ENCODE results near the gene PARN. TPM values are rescaled to one million over a fixed set of nuclear protein-coding genes. Genes with fewer than 3 reads are reported as not detected.

Gene PARN
- total and polyA plus RNA-seq, 2 of the 8 experiments (the other 6 are each of a cell fraction or from before 2014, with no cell fraction given), result 24.5 to 44.6 TPM

DNA sequence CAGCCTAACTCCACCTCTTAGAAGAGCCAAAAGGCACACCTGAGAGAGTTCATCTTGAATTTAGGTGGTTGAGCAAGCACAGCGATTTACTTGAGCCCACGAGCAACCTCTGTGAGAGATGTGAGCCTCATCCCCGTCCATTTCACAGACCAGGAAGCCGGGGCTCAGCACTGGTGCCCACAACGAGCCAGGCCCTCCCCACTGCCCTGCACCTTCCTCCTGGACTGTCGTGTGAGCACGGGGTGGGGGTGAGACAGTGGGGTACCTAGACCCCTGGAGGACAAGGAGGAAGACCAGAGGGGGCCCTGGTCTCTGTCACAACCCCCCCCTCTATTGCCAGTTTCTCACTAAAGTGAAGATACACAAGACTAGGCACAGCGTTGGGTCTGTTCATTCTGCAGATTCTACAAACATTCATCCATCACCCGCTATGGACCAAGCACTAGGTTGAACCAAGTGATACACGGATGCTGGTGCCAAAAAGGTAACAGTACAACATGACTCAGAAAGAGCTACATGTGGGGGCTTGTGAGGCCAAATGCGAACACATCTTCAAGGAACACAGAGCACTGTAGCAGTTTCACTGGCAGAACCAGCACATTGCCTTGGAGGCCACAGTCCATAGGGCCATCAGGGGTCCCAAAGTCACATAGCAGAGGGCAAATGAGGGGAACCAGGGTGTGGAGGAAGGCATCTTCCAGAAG, 231.9 kb downstream of the PARN start:
- no peak for FAIRE-seq
- H3K4ac ChIP-seq (replicated peaks; ENCODE audit: insufficient read length, low read depth, low read length), result no peak overlapping the region
- no peak for TF ChIP-seq KDM5A (IDR thresholded peaks at IDR 0.05; ENCODE audit: low read length)
- TF ChIP-seq, protein P1, sequence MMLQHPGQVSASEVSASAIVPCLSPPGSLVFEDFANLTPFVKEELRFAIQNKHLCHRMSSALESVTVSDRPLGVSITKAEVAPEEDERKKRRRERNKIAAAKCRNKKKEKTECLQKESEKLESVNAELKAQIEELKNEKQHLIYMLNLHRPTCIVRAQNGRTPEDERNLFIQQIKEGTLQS (IDR thresholded peaks at IDR 0.05; ENCODE audit: insufficient read depth, low read depth, low read length), result no peak
- TF ChIP-seq TBP (IDR thresholded peaks at IDR 0.05; ENCODE audit: low read depth, low read length), result no peak
- no peak for TF ChIP-seq CTBP2 (IDR thresholded peaks at IDR 0.05; ENCODE audit: borderline replicate concordance, insufficient read depth, insufficient read length, low read length)
- no peak for TF ChIP-seq SUZ12 (IDR thresholded peaks at IDR 0.05; ENCODE audit: low read length)
- TF ChIP-seq, protein P2, sequence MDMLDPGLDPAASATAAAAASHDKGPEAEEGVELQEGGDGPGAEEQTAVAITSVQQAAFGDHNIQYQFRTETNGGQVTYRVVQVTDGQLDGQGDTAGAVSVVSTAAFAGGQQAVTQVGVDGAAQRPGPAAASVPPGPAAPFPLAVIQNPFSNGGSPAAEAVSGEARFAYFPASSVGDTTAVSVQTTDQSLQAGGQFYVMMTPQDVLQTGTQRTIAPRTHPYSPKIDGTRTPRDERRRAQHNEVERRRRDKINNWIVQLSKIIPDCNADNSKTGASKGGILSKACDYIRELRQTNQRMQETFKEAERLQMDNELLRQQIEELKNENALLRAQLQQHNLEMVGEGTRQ (IDR thresholded peaks at IDR 0.05; ENCODE audit: low read length), result no peak
- TF ChIP-seq FOSL1 (IDR thresholded peaks at IDR 0.05; ENCODE audit: insufficient read depth, low read depth, low read length), result no peak
- no peak for TF ChIP-seq ASH2L (IDR thresholded peaks at IDR 0.05; ENCODE audit: low read length)
- TF ChIP-seq KDM4A (IDR thresholded peaks at IDR 0.05; ENCODE audit: low read depth, low read length, severe bottlenecking), result no peak
- TF ChIP-seq TAF7 (optimal IDR thresholded peaks at IDR 0.05; ENCODE audit: borderline replicate concordance, low read depth, low read length), result no peak
- no peak for TF ChIP-seq ZNF274 (IDR thresholded peaks at IDR 0.05; ENCODE audit: borderline replicate concordance, extremely low read depth, low read length)

More for the DNA sequence above, 231.9 kb downstream of the PARN start:
- Histone ChIP-seq H3K9ac (replicated peaks in 1 of 4; ENCODE audit: extremely low read depth in 1 of 4, low read depth in 3 of 4, low read length in 3 of 4) (no peak overlapping the region), H3K27ac (ENCODE audit: low read depth, low read length) (no peak overlapping the region), H3K4me1 (replicated peaks in 1 of 4; ENCODE audit: control insufficient read depth in 3 of 4, insufficient read depth in 4 of 4, low read length in 3 of 4) (0 out of 7 replicates have a peak, but pooled peaks cover 0 to 3% (median 0%) of the 10 kb centered on the region in 4 experiments), H3K23me2 (ENCODE audit: low read depth, low read length) (no peaks in the 10 kb centered on the region), H3K4me3 (ENCODE audit: extremely low read depth in 1 of 4, insufficient read depth in 2 of 4, low read depth in 3 of 4, low read length in 4 of 4) (no peak overlapping the region), H2BK120ac (replicated peaks; ENCODE audit: low read depth, low read length) (no peak overlapping the region), H4K91ac (replicated peaks; ENCODE audit: insufficient read length, low read length) (no peak overlapping the region), H3K79me1 (ENCODE audit: low read depth, low read length) (no peaks in the 10 kb centered on the region), H4K20me1 (replicated peaks in 1 of 2; ENCODE audit: control insufficient read depth in 1 of 2, insufficient read depth in 2 of 2, low read length in 2 of 2) (no peaks in the 10 kb centered on the region), H3K56ac (replicated peaks; ENCODE audit: insufficient read length, low read depth, low read length) (no peak overlapping the region), H2BK12ac (ENCODE audit: low read depth, low read length) (peak overlapping the region; percentile 71; the same call in 1 of the 2 replicates), H3K23ac (ENCODE audit: insufficient read length) (no peak overlapping the region), H2AK5ac (ENCODE audit: low read depth, low read length) (no peak overlapping the region), H3K14ac (ENCODE audit: insufficient read length) (no peak overlapping the region), H4K5ac (ENCODE audit: insufficient read length, low read depth, low read length) (no peak overlapping the region), H2AFZ (ENCODE audit: low read length) (no peak overlapping the region), H3K79me2 (ENCODE audit: control insufficient read depth in 1 of 2, insufficient read depth in 2 of 2, low read length in 2 of 2) (no peaks in the 10 kb centered on the region), H2BK5ac (ENCODE audit: low read depth, low read length) (no peak overlapping the region), H3K27me3 (replicated peaks in 1 of 4; ENCODE audit: control insufficient read depth in 3 of 4, extremely low read depth in 1 of 4, insufficient read depth in 3 of 4, low read length in 3 of 4) (no peaks in the 10 kb centered on the region), H3K18ac (ENCODE audit: extremely low read depth, low read length) (no peak overlapping the region), H2BK20ac (ENCODE audit: low read length) (no peak overlapping the region), H2BK15ac (ENCODE audit: low read length) (no peak overlapping the region; the same call in 1 of the 2 replicates), H3K9me3 (ENCODE audit: insufficient read depth in 2 of 2, low read depth in 1 of 2, low read length in 1 of 2) (no peaks in the 10 kb centered on the region), H4K8ac (ENCODE audit: extremely low read depth, insufficient read depth, low read length) (no peak overlapping the region), H3K36me3 (ENCODE audit: control insufficient read depth in 2 of 4, insufficient read depth in 4 of 4, low read length in 3 of 4) (no peaks in the 10 kb centered on the region), H3K4me2 (ENCODE audit: insufficient read depth in 1 of 2, low read depth in 2 of 2, low read length in 2 of 2) (no peak overlapping the region)
- ChIA-PET POLR2A (ENCODE audit: partially characterized antibody) (no interaction called here), CTCF (ENCODE audit: partially characterized antibody) (interaction anchor here (0.7 kb wide), 2 partner anchors 40 to 65 kb away, joined by 3 to 4 read pairs; no protein-coding TSS in a partner anchor)
- 89% methylated on average over 11 of the region's 11 CpGs; no CpG with 5 or more reads in 1 of the 2 experiments for WGBS, 2 experiments (ENCODE audit: extremely low coverage in 1 of 2, insufficient coverage in 1 of 2, insufficient read length in 1 of 2, insufficient replicate concordance in 2 of 2, low coverage in 1 of 2, low lambda C conversion rate in 2 of 2, missing lambda C conversion rate in 1 of 2)
- no peak for DNase-seq (ENCODE audit: low read depth in 1 of 2, low spot score in 2 of 2)
